Stomach (tissue), 9 donors: ENCODE results near the gene RAB18. TPM values are rescaled to one million over a fixed set of nuclear protein-coding genes. Genes with fewer than 3 reads are reported as not detected.

ENCODE experiments used
- DNase-seq, 2 donors: peaks; one replicate each; pipeline versions ENCODE4 v3.0.0 to v3.0.0-alpha.2; 2013 to 2019
- H3K27ac ChIP-seq, 5 donors: fragments of 200-600 bp in 4 of 5; sonication (generic) in 4 of 5; one replicate each; pipeline ENCODE4 v1.5.1; 2013 to 2019; ENCODE audit warnings: mild to moderate bottlenecking in 1 of 5, moderate library complexity in 1 of 5
- H3K27me3 ChIP-seq, 3 donors: fragments of 200-600 bp; sonication (generic); one replicate each; pipeline ENCODE4 v1.5.1; 2017 to 2019; ENCODE audit warnings: mixed run types in 1 of 3
- H3K36me3 ChIP-seq, 4 donors: fragments of 200-600 bp; sonication (generic); 1 replicate in 3 of 4; 2 replicates in 1 of 4; pipeline ENCODE4 v1.5.1; 2016 to 2019
- H3K4me1 ChIP-seq, 4 donors: fragments of 200-600 bp; sonication (generic); one replicate each; pipeline ENCODE4 v1.5.1; 2016 to 2019
- H3K4me3 ChIP-seq, 4 donors: fragments of 200-600 bp; sonication (generic) in 3 of 4; one replicate each; pipeline ENCODE4 v1.5.1; 2016 to 2019; ENCODE audit warnings: mild to moderate bottlenecking in 1 of 4
- H3K9me3 ChIP-seq, 4 donors: fragments of 200-600 bp; sonication (generic); one replicate each; pipeline ENCODE4 v1.5.1; 2016 to 2019
- EP300 ChIP-seq: sonication (generic); formaldehyde crosslinking; IDR thresholded peaks from one replicate; pipeline ENCODE4 v1.6.1; 2017; ENCODE audit warnings: antibody characterized with exemption
- POLR2A ChIP-seq, 4 donors: fragments of 450-650 bp; IDR thresholded peaks; one replicate each; pipeline ENCODE4 v1.6.1; 2016; ENCODE audit warnings: antibody characterized with exemption in 4 of 4, control low read depth in 2 of 4, mild to moderate bottlenecking in 1 of 4, moderate library complexity in 1 of 4
- POLR2AphosphoS5 ChIP-seq, 3 donors: sonication (generic); formaldehyde crosslinking; IDR thresholded peaks; one replicate each; pipeline ENCODE4 v1.6.1; 2016; ENCODE audit warnings: antibody characterized with exemption in 3 of 3
- WGBS, 5 donors: extraction: QIAGEN DNeasy Blood & Tissue Kit in 3 of 5; methylation state at CpG; one replicate each; pipeline versions ENCODE4 v1.1.5 to v1.1.7; 2013 to 2018; 5-methylcytosine and 5-hydroxymethylcytosine counted together
- intact Hi-C: fragments of 100-400 bp; cut with DNase I; formaldehyde crosslinking; loops from one replicate; pipeline ENCODE4 v1.15.1; 2023; ENCODE audit warnings: low total_unique reads
- polyA plus RNA-seq, 3 donors: library from polyadenylated mRNA; stranded (reverse); fragments of 200-250 nt; gene quantifications; one replicate each; pipeline ENCODE4 v1.2.3, GENCODE V29; 2013
- total RNA-seq, 5 donors: library from RNA; depleted of rRNA; stranded (reverse); fragments of >200 nt; gene quantifications; one replicate each; pipeline versions ENCODE4 v1.1.0 to v1.2.3, GENCODE V29; 2014 to 2016
- TF ChIP-seq, protein P1 (sequence below), 7 experiments: fragments of 450-650 bp in 4 of 7; fragments of 200-600 bp in 3 of 7; sonication (generic) in 3 of 7; IDR thresholded peaks; one replicate each; pipeline ENCODE4 v1.5.1; 2016 to 2019; ENCODE audit warnings: antibody characterized with exemption in 7 of 7, control low read depth in 2 of 7, mild to moderate bottlenecking in 1 of 7
- donor health status: healthy with polysubstance abuse.
- donor health status: Bipolar disorder and iron deficiency.
- donor health status: healthy.

Gene RAB18
- total and polyA plus RNA-seq, 8 donors: 4.9 to 111 (median 35.1) TPM

DNA sequence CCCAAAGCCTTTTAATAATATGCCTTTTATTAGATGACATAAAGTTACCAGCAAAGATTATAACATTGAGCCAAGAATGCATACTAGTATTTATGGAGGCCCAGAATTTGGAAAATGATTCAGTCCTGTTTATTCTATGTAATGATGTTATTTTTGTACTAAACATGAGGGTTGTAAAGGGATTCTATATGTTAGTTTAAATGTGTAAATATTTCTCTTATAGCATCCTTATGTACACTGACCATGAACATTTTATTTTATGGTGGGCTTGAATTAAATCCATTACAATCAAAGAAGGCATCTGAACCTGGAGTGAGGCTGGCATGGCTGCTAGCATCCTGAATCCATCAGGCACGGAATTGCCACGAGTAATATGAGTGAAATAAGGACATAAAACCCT is 80.2 kb downstream of the RAB18 start:
- no peaks in the 10 kb centered on the region for H3K4me1 ChIP-seq
- H3K36me3 ChIP-seq: peaks cover 0 to 11% (median 0%) of the 10 kb centered on the region in 4 donors
- no peak overlapping the region for H3K27ac ChIP-seq
- TF ChIP-seq POLR2AphosphoS5 (IDR thresholded peaks at IDR 0.05) (no peak), POLR2A (IDR thresholded peaks at IDR 0.05) (no peak), EP300 (no peak)
- TF ChIP-seq, protein P1, sequence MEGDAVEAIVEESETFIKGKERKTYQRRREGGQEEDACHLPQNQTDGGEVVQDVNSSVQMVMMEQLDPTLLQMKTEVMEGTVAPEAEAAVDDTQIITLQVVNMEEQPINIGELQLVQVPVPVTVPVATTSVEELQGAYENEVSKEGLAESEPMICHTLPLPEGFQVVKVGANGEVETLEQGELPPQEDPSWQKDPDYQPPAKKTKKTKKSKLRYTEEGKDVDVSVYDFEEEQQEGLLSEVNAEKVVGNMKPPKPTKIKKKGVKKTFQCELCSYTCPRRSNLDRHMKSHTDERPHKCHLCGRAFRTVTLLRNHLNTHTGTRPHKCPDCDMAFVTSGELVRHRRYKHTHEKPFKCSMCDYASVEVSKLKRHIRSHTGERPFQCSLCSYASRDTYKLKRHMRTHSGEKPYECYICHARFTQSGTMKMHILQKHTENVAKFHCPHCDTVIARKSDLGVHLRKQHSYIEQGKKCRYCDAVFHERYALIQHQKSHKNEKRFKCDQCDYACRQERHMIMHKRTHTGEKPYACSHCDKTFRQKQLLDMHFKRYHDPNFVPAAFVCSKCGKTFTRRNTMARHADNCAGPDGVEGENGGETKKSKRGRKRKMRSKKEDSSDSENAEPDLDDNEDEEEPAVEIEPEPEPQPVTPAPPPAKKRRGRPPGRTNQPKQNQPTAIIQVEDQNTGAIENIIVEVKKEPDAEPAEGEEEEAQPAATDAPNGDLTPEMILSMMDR (IDR thresholded peaks at IDR 0.05): no peak
- 72 to 82% (median 75%) methylated on average over 2 of the region's 2 CpGs for WGBS, 5 donors
- intact Hi-C loops: no loop called here
- DNase-seq: no peak
- H3K27me3 ChIP-seq: no peaks in the 10 kb centered on the region
- no peak overlapping the region for H3K4me3 ChIP-seq
- H3K9me3 ChIP-seq: peaks cover 0 to 4% (median 0%) of the 10 kb centered on the region in 4 donors

Other genes starting within 250 kb of the RAB18 start
- 10 to 100 TPM in 2 of 5 donors, 1 to 10 TPM in 2, not detected in 1; 1.6 to 24.1 (median 12.2) TPM for gene MKX, start 241.5 kb downstream of the RAB18 start, total RNA-seq
- gene MKX, start 241.5 kb downstream of the RAB18 start, polyA plus RNA-seq: under 1 TPM in 2 of 3 donors, not detected in 1; 0.06 to 0.33 TPM